Activated naive CD4-positive, alpha-beta T cell treated with anti-CD3 and anti-CD28 coated beads, Interleukin-2, amount 50 U/mL, for 24 hours (primary cell): ENCODE results near the gene SEMA4D.
"Not testable (repeated sequence)": the region's sequence is repeated elsewhere in the genome, so short reads cannot be mapped to it uniquely, and the experiment has no call there.

Source experiments
- H3K27ac Mint-ChIP-seq: one replicate; pipeline ENCODE4 v1.8.0; 2021; ENCODE audit warnings: mild to moderate bottlenecking, mixed read lengths
- H3K27me3 Mint-ChIP-seq: one replicate; pipeline ENCODE4 v1.8.0; 2021; ENCODE audit warnings: mixed read lengths
- H3K36me3 Mint-ChIP-seq: one replicate; pipeline ENCODE4 v1.8.0; 2021; ENCODE audit warnings: mixed read lengths
- H3K4me1 Mint-ChIP-seq: one replicate; pipeline ENCODE4 v1.8.0; 2021; ENCODE audit warnings: mixed read lengths
- H3K4me3 Mint-ChIP-seq: one replicate; pipeline ENCODE4 v1.8.0; 2021; ENCODE audit warnings: mild to moderate bottlenecking, mixed read lengths
- H3K9me3 Mint-ChIP-seq: one replicate; pipeline ENCODE4 v1.8.0; 2021; ENCODE audit warnings: mixed read lengths

The SEMA4D gene

GRCh38 chr9:89351584-89352300 lies 146.2 kb downstream of the SEMA4D start:
- no peaks in the 10 kb centered on the region for H3K9me3 Mint-ChIP-seq
- H3K4me3 Mint-ChIP-seq, result no peak overlapping the region
- H3K36me3 Mint-ChIP-seq, result peaks cover 14% of the 10 kb centered on the region
- no peaks in the 10 kb centered on the region for H3K27me3 Mint-ChIP-seq
- peaks cover 36% of the 10 kb centered on the region for H3K4me1 Mint-ChIP-seq
- peak overlapping the region; percentile 82 for H3K27ac Mint-ChIP-seq

GRCh38 chr9:89350988-89351557 lies 146.8 kb downstream of the SEMA4D start:
- peaks cover 36% of the 10 kb centered on the region for H3K4me1 Mint-ChIP-seq

GRCh38 chr9:89349607-89350006 lies 148.3 kb downstream of the SEMA4D start:
- Mint-ChIP-seq H3K4me1 (peaks cover 44% of the 10 kb centered on the region), H3K27ac (no peak overlapping the region), H3K36me3 (peaks cover 18% of the 10 kb centered on the region), H3K9me3 (no peaks in the 10 kb centered on the region), H3K4me3 (no peak overlapping the region), H3K27me3 (no peaks in the 10 kb centered on the region)

More at GRCh38 chr9:89350988-89351557, 146.8 kb downstream of the SEMA4D start:
- Mint-ChIP-seq H3K9me3 (no peaks in the 10 kb centered on the region), H3K4me3 (no peak overlapping the region), H3K36me3 (peaks cover 12% of the 10 kb centered on the region), H3K27ac (peak overlapping the region; percentile 82), H3K27me3 (no peaks in the 10 kb centered on the region)

- H3K36me3 Mint-ChIP-seq, result peaks cover 32% of the 10 kb centered on the region
- no peaks in the 10 kb centered on the region for H3K9me3 Mint-ChIP-seq
- no peak overlapping the region for H3K27ac Mint-ChIP-seq
- H3K27me3 Mint-ChIP-seq, result no peaks in the 10 kb centered on the region
- H3K4me3 Mint-ChIP-seq, result no peak overlapping the region
- peaks cover 42% of the 10 kb centered on the region for H3K4me1 Mint-ChIP-seq
Observed at GRCh38 chr9:89347651-89348050, 150.3 kb downstream of the SEMA4D start.

- Mint-ChIP-seq H3K9me3 (no peaks in the 10 kb centered on the region), H3K4me1 (peaks cover 42% of the 10 kb centered on the region), H3K27ac (no peak overlapping the region)
Observed at GRCh38 chr9:89346696-89347095, 151.2 kb downstream of the SEMA4D start.

GRCh38 chr9:89345476-89345875 lies 152.4 kb downstream of the SEMA4D start:
- Mint-ChIP-seq H3K4me3 (no peak overlapping the region), H3K27ac (peak overlapping the region; percentile 56), H3K4me1 (peaks cover 39% of the 10 kb centered on the region), H3K9me3 (no peaks in the 10 kb centered on the region), H3K27me3 (no peaks in the 10 kb centered on the region), H3K36me3 (peaks cover 46% of the 10 kb centered on the region)

More at GRCh38 chr9:89346696-89347095, 151.2 kb downstream of the SEMA4D start:
- Mint-ChIP-seq H3K36me3 (peaks cover 39% of the 10 kb centered on the region), H3K4me3 (no peak overlapping the region), H3K27me3 (no peaks in the 10 kb centered on the region)

- not testable (repeated sequence) for H3K9me3 Mint-ChIP-seq, H3K4me3 Mint-ChIP-seq, H3K27me3 Mint-ChIP-seq
- H3K27ac Mint-ChIP-seq, result peak overlapping the region; percentile 7
- peaks cover 47% of the 10 kb centered on the region for H3K4me1 Mint-ChIP-seq
- peaks cover 44% of the 10 kb centered on the region for H3K36me3 Mint-ChIP-seq
Observed at GRCh38 chr9:89343812-89344211, 154.1 kb downstream of the SEMA4D start.

GRCh38 chr9:89342948-89343347 lies 155.0 kb downstream of the SEMA4D start:
- Mint-ChIP-seq H3K9me3 (no peaks in the 10 kb centered on the region), H3K27ac (no peak overlapping the region), H3K4me1 (peaks cover 47% of the 10 kb centered on the region), H3K27me3 (no peaks in the 10 kb centered on the region), H3K4me3 (no peak overlapping the region), H3K36me3 (peaks cover 47% of the 10 kb centered on the region)

GRCh38 chr9:89342213-89342612 lies 155.7 kb downstream of the SEMA4D start:
- peaks cover 53% of the 10 kb centered on the region for H3K4me1 Mint-ChIP-seq
- no peak overlapping the region for H3K4me3 Mint-ChIP-seq
- peaks cover 51% of the 10 kb centered on the region for H3K36me3 Mint-ChIP-seq
- H3K9me3 Mint-ChIP-seq, result no peaks in the 10 kb centered on the region
- H3K27me3 Mint-ChIP-seq, result no peaks in the 10 kb centered on the region
- H3K27ac Mint-ChIP-seq, result peak overlapping the region; percentile 9

GRCh38 chr9:89340332-89340731 lies 157.6 kb downstream of the SEMA4D start:
- Mint-ChIP-seq H3K9me3 (no peaks in the 10 kb centered on the region), H3K4me1 (peaks cover 46% of the 10 kb centered on the region), H3K4me3 (peak overlapping the region; percentile 30), H3K36me3 (peaks cover 44% of the 10 kb centered on the region), H3K27ac (peak overlapping the region; percentile 83), H3K27me3 (no peaks in the 10 kb centered on the region)

- Mint-ChIP-seq H3K4me3 (no peak overlapping the region), H3K27me3 (no peaks in the 10 kb centered on the region), H3K9me3 (no peaks in the 10 kb centered on the region), H3K27ac (peak overlapping the region; percentile 23), H3K4me1 (peaks cover 46% of the 10 kb centered on the region), H3K36me3 (peaks cover 44% of the 10 kb centered on the region)
Observed at GRCh38 chr9:89339807-89340206, 158.1 kb downstream of the SEMA4D start.

GRCh38 chr9:89330513-89330912 lies 167.4 kb downstream of the SEMA4D start:
- H3K36me3 Mint-ChIP-seq, result peaks cover 16% of the 10 kb centered on the region
- no peaks in the 10 kb centered on the region for H3K27me3 Mint-ChIP-seq
- no peak overlapping the region for H3K27ac Mint-ChIP-seq
- H3K4me1 Mint-ChIP-seq, result peaks cover 7% of the 10 kb centered on the region
- H3K9me3 Mint-ChIP-seq, result no peaks in the 10 kb centered on the region
- no peak overlapping the region for H3K4me3 Mint-ChIP-seq

GRCh38 chr9:89329917-89330316 lies 168.0 kb downstream of the SEMA4D start:
- Mint-ChIP-seq H3K9me3 (no peaks in the 10 kb centered on the region), H3K36me3 (peaks cover 16% of the 10 kb centered on the region), H3K4me3 (no peak overlapping the region), H3K27ac (no peak overlapping the region), H3K27me3 (no peaks in the 10 kb centered on the region), H3K4me1 (peaks cover 13% of the 10 kb centered on the region)

- Mint-ChIP-seq H3K9me3 (no peaks in the 10 kb centered on the region), H3K36me3 (peaks cover 8% of the 10 kb centered on the region), H3K27ac (no peak overlapping the region), H3K4me3 (no peak overlapping the region), H3K4me1 (peaks cover 31% of the 10 kb centered on the region), H3K27me3 (no peaks in the 10 kb centered on the region)
Observed at GRCh38 chr9:89328064-89328463, 169.8 kb downstream of the SEMA4D start.

- Mint-ChIP-seq H3K9me3 (no peaks in the 10 kb centered on the region), H3K27me3 (no peaks in the 10 kb centered on the region), H3K4me3 (no peak overlapping the region), H3K36me3 (peaks cover 17% of the 10 kb centered on the region), H3K4me1 (peaks cover 52% of the 10 kb centered on the region), H3K27ac (no peak overlapping the region)
Observed at GRCh38 chr9:89325733-89326132, 172.2 kb downstream of the SEMA4D start.

- H3K27ac Mint-ChIP-seq, result peak overlapping the region; percentile 79
- H3K4me3 Mint-ChIP-seq, result peak overlapping the region; percentile 45
- no peaks in the 10 kb centered on the region for H3K9me3 Mint-ChIP-seq
- H3K4me1 Mint-ChIP-seq, result peaks cover 65% of the 10 kb centered on the region
- no peaks in the 10 kb centered on the region for H3K27me3 Mint-ChIP-seq
- H3K36me3 Mint-ChIP-seq, result peaks cover 18% of the 10 kb centered on the region
Observed at GRCh38 chr9:89323390-89323789, 174.5 kb downstream of the SEMA4D start.
